Measurements from ENCODE around the gene SLC9A2.

The SLC9A2 gene

GRCh38 chr2:102618452-102619413 is 620 bp upstream of the SLC9A2 start:
- DNase-seq (ENCODE audit: low read depth, low spot score), result no peak

- no peak for DNase-seq (ENCODE audit: low read depth, low spot score)
These were observed 979 bp downstream of the SLC9A2 start for GRCh38 chr2:102620332-102620731.

GRCh38 chr2:102621630-102622029 is 2.3 kb downstream of the SLC9A2 start:
- no peak for DNase-seq (ENCODE audit: low read depth, low spot score)

- DNase-seq (ENCODE audit: low read depth, low spot score), result no peak
These were observed 3.3 kb downstream of the SLC9A2 start for GRCh38 chr2:102622646-102623045.

GRCh38 chr2:102630458-102630857 is 11.1 kb downstream of the SLC9A2 start:
- no peak for DNase-seq (ENCODE audit: low read depth, low spot score)

GRCh38 chr2:102632380-102633175 is 13.2 kb downstream of the SLC9A2 start:
- no peak for DNase-seq (ENCODE audit: low read depth, low spot score)

- DNase-seq (ENCODE audit: low read depth, low spot score), result no peak
These were observed 15.5 kb downstream of the SLC9A2 start for GRCh38 chr2:102634831-102635241.

- no peak for DNase-seq (ENCODE audit: low read depth, low spot score)
These were observed 16.0 kb downstream of the SLC9A2 start for GRCh38 chr2:102635317-102635716.

GRCh38 chr2:102636283-102636907 is 17.0 kb downstream of the SLC9A2 start:
- no peak for DNase-seq (ENCODE audit: low read depth, low spot score)

GRCh38 chr2:102637358-102637757 is 18.0 kb downstream of the SLC9A2 start:
- no peak for DNase-seq (ENCODE audit: low read depth, low spot score)

GRCh38 chr2:102639429-102639828 is 20.1 kb downstream of the SLC9A2 start:
- no peak for DNase-seq (ENCODE audit: low read depth, low spot score)

GRCh38 chr2:102652126-102652525 is 32.8 kb downstream of the SLC9A2 start:
- no peak for DNase-seq (ENCODE audit: low read depth, low spot score)

- DNase-seq (ENCODE audit: low read depth, low spot score), result no peak
These were observed 38.4 kb downstream of the SLC9A2 start for GRCh38 chr2:102657770-102658169.

- DNase-seq (ENCODE audit: low read depth, low spot score), result no peak
These were observed 40.7 kb downstream of the SLC9A2 start for GRCh38 chr2:102660070-102660469.

GRCh38 chr2:102660574-102660973 is 41.2 kb downstream of the SLC9A2 start:
- DNase-seq (ENCODE audit: low read depth, low spot score), result no peak

GRCh38 chr2:102661846-102662245 is 42.5 kb downstream of the SLC9A2 start:
- DNase-seq (ENCODE audit: low read depth, low spot score), result no peak

- DNase-seq (ENCODE audit: low read depth, low spot score), result no peak
These were observed 43.5 kb downstream of the SLC9A2 start for GRCh38 chr2:102662833-102663232.

GRCh38 chr2:102663381-102663780 is 44.0 kb downstream of the SLC9A2 start:
- no peak for DNase-seq (ENCODE audit: low read depth, low spot score)

- DNase-seq (ENCODE audit: low read depth, low spot score), result no peak
These were observed 45.1 kb downstream of the SLC9A2 start for GRCh38 chr2:102664471-102664909.

GRCh38 chr2:102667072-102667471 is 47.7 kb downstream of the SLC9A2 start:
- no peak for DNase-seq (ENCODE audit: low read depth, low spot score)

- DNase-seq (ENCODE audit: low read depth, low spot score), result no peak
These were observed 48.8 kb downstream of the SLC9A2 start for GRCh38 chr2:102668171-102668570.

GRCh38 chr2:102669401-102669800 is 50.0 kb downstream of the SLC9A2 start:
- DNase-seq (ENCODE audit: low read depth, low spot score), result no peak
